Loucy (cell line): ENCODE data around the gene TTLL7.
"Not testable (repeated sequence)": the region's sequence is repeated elsewhere in the genome, so short reads cannot be mapped to it uniquely, and the experiment has no call there.

Experiments used
- EZH2phosphoT487 ChIP-seq: fragments of 200-600 bp; IDR thresholded peaks from 2 replicates; pipeline ENCODE4 v1.6.1; 2018; ENCODE audit warnings: antibody characterized with exemption, mild to moderate bottlenecking, moderate library complexity, borderline replicate concordance
- TF ChIP-seq, protein P1 (sequence below): fragments of 200-600 bp; sonication (generic); conservative IDR thresholded peaks from 2 replicates; pipeline ENCODE4 v1.5.1; 2014; ENCODE audit warnings: mild to moderate bottlenecking, antibody characterized with exemption, low read length

DNA sequence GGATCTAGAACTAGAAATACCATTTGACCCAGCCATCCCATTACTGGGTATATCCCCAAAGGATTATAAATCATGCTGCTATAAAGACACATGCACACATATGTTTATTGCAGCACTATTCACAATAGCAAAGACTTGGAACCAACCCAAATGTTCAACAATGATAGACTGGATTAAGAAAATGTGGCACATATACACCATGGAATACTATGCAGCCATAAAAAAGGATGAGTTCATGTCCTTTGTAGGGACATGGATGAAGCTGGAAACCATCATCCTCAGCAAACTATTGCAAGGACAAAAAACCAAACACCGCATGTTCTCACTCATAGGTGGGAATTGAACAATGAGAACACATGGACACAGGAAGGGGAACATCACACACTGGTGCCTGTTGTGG is 82.8 kb downstream of the TTLL7 start:
- TF ChIP-seq, protein P1, sequence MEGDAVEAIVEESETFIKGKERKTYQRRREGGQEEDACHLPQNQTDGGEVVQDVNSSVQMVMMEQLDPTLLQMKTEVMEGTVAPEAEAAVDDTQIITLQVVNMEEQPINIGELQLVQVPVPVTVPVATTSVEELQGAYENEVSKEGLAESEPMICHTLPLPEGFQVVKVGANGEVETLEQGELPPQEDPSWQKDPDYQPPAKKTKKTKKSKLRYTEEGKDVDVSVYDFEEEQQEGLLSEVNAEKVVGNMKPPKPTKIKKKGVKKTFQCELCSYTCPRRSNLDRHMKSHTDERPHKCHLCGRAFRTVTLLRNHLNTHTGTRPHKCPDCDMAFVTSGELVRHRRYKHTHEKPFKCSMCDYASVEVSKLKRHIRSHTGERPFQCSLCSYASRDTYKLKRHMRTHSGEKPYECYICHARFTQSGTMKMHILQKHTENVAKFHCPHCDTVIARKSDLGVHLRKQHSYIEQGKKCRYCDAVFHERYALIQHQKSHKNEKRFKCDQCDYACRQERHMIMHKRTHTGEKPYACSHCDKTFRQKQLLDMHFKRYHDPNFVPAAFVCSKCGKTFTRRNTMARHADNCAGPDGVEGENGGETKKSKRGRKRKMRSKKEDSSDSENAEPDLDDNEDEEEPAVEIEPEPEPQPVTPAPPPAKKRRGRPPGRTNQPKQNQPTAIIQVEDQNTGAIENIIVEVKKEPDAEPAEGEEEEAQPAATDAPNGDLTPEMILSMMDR: not testable (repeated sequence)
- not testable (repeated sequence) for TF ChIP-seq EZH2phosphoT487
